CD4-positive, alpha-beta T cell treated with Interleukin-15 for 4 hours (primary cell): Measurements from ENCODE around the gene ADARB1.

Experiments used
- DNase-seq: peaks from one replicate; pipeline ENCODE4 v3.0.0-alpha.2; 2020; ENCODE audit warnings: low spot score

The ADARB1 gene

DNA sequence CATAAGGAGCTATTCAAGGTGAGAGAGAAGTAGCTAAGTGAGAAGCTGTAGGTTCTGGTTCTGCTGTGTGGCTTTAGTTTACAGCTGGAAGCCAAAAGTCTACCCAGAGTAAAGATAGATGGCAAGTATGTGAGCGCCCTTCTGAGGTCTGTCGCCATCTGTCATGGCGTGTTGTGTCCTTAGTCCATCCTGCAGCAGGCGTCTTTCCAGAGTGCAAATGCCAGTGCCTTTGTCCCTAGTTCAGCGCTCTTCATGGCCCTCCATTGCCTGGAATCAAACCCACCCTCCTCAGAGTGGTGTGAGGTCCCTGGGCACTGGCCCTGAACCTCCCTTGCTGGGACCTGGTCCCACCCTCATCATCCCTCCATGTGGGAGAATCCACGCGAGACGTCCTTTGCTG is 96.6 kb downstream of the ADARB1 start:
- DNase-seq, result no peak

DNA sequence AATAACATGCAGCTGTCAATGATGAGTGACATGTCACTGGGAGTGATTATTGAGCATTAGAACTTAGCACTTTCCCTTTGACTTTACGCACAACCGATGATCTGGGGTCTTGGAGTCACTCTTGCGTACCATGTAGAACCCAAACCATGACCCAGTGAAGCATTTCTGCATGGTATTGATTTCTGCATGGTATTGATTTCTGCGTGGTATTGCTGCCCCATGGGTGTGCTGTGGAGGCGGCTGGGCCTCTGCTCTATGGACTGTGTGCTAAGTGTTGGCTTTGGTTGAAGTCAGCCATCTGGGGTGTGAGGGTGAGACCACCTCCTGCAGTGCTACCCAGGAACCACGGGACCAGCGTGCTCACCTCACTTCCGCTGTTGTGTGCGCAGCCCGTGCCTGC is 98.0 kb downstream of the ADARB1 start:
- no peak for DNase-seq

DNA sequence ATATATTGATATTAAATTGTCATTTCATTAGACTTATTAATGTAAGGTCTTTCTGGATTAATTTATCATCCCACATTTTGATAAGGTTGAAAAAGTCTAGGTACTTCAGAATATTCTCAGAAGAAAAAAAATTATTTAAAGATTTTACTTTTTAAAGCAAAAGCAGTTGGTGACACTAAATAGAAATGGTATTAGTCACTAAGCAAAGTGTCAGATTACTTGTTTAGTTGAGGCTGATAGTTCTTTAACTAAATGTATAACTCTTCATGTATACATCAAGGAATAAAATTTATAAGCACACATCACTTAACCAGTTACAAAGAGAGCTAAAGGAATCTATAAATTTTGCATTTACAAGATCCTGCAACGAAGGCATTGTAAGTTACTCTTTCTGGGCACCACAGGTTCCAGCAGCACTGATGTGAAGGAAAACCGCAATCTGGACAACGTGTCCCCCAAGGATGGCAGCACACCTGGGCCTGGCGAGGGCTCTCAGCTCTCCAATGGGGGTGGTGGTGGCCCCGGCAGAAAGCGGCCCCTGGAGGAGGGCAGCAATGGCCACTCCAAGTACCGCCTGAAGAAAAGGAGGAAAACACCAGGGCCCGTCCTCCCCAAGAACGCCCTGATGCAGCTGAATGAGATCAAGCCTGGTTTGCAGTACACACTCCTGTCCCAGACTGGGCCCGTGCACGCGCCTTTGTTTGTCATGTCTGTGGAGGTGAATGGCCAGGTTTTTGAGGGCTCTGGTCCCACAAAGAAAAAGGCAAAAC is 101.1 kb downstream of the ADARB1 start:
- no peak for DNase-seq

DNA sequence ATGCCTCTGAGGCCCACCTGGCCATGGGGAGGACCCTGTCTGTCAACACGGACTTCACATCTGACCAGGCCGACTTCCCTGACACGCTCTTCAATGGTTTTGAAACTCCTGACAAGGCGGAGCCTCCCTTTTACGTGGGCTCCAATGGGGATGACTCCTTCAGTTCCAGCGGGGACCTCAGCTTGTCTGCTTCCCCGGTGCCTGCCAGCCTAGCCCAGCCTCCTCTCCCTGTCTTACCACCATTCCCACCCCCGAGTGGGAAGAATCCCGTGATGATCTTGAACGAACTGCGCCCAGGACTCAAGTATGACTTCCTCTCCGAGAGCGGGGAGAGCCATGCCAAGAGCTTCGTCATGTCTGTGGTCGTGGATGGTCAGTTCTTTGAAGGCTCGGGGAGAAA is 101.8 kb downstream of the ADARB1 start:
- DNase-seq, result no peak

DNA sequence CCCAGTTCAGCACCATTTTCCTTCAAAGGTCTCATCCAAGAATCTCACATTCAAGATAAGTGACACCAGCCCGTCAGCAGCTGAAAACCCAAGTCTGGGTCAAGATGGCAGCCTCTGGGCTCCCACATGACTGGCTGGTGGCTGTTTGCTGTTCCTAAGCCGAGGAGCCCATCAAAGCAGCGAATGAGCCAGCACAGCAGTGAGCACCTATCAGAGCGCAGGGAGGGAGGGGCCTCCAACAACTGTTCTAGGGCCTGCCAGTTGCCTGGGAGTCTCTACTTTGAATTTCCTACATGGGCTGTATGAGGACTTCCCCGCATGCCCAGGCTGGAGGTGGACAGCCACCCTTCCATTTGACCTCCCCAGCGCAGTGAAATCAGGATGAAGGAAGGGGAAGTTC is 102.7 kb downstream of the ADARB1 start:
- no peak for DNase-seq

DNA sequence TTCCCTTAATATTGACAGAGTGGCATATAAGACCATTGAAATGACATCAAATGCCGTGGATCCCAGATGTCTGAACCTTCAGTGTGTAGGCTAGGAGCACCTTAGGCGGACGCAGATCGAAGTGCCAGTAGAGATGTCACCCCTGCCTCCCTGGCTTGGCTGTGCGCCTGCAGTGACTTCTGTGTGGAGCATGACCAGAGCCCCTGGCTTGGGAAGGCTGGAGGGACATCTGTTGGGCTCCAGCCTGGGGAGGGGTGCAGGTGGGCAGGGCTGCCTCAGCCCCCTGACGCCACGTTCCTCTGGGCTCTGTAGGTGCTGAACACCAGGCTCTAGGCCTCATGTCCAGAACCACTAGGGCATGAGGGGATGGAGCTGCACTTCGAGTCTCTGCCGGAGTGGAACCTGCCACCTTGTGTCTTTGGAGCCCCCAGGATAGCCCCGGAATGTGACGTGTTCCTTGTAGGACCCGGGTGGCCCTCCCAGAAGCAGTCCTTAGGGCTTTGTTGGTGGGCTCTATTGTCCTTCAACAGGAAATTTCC is 103.8 kb downstream of the ADARB1 start:
- no peak for DNase-seq

DNA sequence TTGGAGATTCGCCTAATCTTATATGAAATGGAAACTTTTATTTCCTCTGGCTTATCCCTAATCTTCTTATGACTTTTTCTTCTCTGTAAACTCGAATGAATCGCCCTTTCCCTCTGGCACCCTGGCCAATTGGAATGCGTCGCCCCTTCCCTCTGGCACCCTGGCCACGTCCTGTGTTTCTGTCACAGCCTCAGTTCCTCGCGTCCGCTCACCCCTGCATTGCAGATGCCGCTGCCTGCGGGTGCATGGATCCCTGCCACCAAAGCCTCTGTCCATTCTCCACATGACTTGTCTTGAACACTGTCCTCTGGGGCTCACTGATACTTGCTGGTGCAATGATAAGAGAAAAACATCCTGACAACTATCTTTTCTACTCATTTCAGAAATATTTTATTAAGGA is 104.6 kb downstream of the ADARB1 start:
- no peak for DNase-seq

DNA sequence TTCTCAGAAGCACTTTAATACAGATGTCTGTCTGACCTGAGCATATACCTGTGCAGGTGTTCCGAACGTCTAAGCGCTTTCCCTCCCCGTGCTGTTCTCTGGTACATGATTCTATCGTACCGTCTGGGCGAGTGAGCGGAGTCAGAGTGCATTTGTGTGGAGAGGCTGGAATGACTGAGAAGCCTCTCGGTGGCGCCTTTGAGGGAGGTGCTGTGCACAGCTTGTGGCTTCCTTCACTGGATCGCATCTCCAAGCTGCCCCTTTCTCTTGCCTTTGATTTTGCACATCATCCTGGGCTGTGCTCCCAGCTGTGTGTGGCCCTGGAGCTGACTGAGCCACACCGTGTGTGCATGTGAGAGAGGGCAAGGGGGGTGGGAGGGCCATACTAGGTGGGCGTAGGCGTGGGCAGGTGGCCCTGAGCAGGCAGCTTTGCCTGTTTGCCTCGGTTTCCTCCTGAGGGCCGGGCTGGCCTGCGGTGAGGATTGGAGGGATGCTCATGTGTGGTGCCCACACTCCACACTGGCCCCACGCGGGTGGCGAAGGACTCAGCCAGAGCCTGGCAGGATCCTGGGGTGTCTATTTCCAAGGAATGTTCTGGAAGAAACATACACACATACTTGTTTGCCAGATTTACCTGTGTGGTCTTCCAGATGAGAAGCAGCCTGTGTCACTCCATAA is 105.3 kb downstream of the ADARB1 start:
- no peak for DNase-seq

DNA sequence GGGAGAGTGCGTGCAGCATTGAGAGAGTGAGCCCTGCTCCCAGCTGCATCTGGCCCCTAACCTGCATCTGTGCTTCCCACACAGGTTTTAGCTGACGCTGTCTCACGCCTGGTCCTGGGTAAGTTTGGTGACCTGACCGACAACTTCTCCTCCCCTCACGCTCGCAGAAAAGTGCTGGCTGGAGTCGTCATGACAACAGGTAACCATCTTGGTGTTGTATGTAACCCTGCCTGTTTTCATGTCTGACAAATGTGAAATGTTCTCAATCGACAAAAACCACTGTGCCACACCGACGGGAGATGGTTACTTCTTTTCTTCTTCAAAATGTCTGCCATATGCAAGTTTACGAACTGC is 105.8 kb downstream of the ADARB1 start:
- no peak for DNase-seq

DNA sequence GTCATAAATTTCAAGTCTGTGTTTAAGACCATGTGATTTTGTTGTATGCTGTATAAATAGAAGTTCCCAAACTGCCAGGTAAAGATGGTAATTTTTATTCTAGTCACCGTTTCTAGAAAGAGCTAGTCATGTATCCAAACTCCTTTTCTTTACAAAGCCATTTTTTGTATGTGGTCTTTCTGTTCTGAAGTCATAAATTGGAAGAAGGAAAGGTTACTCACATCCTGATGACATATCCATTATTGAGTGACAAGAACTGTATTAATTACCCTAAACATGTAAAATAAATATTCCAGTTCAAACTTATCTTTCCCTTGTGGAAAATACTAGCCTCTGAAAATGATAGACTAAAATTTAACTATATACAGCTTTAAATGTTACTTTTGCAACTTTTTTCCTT is 108.6 kb downstream of the ADARB1 start:
- no peak for DNase-seq

DNA sequence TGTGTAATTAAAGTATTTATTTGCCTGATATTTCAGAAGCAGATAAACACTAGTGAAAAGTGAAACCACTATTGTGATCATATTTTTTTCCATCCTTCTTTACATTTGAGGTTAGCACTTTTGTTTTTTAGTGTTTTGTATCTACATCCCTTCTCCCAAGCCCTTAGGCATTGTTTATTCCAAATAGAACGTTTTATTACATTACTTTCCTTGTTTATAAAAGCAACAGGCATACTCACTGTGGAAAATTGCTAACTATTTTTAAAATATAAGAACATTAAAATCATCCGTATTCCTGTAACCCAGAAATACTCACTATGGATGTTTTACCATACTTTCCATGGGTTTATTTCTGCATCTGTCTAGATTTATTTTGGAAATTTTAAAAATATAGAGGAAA is 109.5 kb downstream of the ADARB1 start:
- no peak for DNase-seq

DNA sequence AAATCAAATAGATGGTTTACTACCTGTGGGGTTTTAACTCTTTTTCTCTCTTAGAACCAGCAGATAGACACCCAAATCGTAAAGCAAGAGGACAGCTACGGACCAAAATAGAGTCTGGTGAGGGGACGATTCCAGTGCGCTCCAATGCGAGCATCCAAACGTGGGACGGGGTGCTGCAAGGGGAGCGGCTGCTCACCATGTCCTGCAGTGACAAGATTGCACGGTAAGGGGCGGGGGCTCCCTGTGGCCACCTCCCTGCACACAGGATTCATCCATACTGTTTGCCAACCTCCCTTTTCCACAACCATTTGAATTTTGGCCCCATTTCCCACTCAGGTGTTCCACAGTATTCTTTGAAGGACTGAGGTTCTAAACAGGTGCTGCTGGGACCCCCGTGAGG is 110.5 kb downstream of the ADARB1 start:
- DNase-seq, result no peak

DNA sequence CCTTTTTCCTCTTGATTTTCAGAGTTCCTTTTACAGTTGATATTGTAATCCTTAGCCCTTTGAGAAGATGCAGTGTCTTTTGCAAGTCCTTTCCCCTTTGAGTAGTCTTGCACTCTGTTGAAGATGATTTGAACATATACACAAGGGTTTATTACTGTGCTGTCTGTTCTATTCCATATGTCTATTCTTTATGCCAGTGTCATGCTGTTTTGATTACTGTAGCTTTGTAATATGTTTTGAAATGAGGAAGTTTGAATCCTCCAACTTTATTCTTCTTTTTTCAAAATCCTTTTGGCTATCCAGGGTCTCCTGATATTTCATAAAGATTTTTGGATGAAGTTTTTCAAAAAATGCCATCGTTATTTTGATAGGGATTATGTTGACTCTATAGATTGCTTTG is 112.3 kb downstream of the ADARB1 start:
- DNase-seq, result no peak

DNA sequence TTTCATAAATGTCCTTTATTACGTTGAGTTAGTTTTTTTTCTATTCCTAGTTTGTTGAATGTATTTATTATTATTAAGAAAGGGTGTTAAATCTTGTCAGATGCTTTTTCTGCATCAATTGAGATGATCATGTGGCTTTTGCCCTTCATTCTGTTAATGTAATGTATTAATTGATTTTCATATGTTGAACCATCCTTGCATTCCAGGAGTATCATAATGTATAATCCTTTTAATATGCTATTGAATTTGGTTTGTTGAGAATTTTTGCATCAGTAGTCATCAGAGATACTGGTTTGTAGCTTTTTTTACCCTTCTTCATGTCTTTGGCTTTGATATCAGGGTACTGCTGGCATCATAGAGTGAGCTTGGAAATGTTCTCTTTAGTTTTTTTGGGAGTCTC is 113.3 kb downstream of the ADARB1 start:
- DNase-seq, result no peak

DNA sequence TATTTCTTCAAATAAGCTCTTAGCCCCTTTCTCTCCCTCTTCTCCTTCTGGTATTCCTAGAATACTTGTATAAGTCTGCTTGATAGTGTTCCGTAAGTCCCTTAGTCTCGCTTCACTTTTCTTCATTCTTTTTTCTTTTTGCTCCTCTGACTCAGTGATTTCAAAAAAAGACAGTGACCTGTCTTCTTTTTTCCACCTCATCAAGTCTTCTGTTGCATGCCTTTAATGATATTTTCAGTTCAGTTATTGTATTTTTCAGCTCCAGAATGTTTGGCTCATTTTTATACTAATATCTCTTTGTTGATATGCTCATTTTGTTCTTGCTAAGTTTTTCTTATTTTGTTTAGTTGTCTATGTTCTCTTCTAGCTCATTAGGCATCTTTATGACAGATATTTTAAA is 115.6 kb downstream of the ADARB1 start:
- no peak for DNase-seq

DNA sequence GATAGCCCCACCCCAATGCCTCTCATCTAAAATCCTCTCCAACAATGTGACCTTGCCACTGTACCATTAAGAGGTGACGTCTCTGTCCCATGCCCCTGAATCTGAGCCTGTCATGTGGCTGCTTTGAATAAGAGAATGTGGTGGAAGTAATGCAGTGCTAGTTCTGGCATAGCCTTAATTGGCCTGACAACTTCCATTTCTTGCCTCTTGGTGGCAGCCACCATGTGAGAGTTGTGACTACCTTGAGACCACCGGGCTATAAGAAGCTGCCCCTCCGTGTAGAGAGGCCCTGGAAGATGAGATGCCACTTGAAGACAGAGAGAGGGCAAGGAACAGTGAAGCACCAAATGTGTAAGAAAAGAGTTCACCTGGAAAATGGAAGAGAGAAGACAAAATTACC is 118.0 kb downstream of the ADARB1 start:
- no peak for DNase-seq

DNA sequence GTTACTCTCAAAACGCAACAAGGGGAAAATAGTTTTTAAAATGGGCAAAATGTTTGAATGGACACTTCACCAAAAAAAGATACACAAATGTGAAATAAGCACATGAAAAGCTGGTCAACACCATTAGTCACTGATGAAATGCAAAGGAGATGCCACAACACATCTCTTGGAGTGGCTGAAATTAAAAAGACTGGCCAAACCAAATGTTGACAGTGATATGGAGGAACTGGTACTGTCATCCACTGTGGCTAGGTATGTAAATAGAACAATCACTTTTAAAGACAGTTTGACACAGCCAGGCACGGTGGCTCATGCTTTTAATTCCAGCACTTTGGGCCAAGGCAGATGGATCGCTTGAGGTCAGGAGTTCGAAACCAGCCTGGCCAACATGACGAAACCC is 122.2 kb downstream of the ADARB1 start:
- no peak for DNase-seq

DNA sequence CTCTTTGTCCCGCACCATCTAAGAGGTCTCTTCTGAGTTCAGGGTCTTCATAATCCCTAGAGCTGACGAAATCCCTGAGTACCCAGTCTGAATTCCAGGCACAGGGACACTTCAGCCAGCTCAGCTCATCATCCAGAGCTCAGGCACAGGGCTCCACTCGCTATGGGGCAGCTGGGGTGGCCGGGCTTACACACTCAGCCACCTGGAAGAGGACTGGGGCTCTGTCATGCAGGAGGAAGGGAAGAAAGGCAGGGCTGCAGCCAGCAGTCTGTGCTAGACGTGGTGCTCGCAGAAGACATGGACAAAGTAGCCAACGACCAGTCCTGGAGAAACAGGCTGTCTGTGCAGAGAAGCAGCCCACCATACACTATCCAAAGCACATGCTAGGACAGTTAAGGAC is 124.8 kb downstream of the ADARB1 start:
- no peak for DNase-seq

DNA sequence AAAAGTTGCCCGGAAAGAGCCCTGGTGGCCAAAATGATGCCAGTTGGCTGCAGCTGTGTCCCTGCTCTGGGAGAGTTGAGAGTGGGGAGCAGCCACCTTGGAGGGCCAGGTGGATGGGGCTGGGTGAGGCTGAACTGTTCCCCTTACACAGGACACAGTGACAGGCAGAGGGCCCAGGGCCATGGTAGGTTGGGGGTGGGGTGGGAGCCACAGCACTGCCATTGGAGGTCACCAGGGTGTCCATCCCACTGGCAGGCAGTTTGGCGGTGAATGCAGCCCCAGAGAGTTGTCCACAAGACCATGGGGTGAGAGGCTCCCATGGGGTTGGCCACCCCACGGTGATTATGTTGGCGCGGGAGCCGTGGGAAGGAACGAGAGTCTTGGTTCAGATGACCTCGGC is 125.7 kb downstream of the ADARB1 start:
- DNase-seq, result no peak

DNA sequence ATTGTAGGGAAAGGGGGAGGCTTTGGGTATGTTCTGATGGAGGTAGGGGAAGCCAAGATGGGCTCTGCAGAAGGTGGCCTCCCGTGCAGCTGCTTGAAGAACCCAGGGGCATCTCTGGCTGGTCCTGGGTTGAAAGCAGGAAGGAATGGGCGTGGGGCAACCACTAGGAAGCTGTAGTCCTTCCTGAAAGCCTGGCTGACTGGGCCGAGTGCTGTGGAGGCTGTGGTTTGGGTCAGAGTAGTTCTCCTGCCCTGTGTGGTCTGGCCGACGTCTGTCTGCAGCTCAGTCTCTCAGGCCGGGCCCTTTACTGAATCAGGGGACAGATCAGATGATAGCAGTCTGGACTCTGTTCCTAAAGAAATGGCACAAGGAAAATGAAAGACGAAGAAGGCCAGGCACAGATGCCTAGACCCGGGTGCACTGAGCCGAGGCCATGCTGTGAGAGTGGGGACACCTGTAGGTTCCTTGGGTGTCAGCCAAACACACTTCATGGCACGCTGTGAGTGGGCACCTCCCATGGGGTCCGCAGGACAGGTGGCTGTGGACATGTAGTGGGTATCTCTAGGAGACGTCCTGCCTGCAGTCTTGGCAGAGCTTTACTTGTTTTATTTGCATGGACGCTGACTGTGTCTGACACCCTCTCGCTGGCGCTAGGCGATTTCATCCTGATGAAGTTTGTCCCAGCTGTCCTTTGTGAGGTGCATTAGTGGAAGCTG is 126.4 kb downstream of the ADARB1 start:
- no peak for DNase-seq

DNA sequence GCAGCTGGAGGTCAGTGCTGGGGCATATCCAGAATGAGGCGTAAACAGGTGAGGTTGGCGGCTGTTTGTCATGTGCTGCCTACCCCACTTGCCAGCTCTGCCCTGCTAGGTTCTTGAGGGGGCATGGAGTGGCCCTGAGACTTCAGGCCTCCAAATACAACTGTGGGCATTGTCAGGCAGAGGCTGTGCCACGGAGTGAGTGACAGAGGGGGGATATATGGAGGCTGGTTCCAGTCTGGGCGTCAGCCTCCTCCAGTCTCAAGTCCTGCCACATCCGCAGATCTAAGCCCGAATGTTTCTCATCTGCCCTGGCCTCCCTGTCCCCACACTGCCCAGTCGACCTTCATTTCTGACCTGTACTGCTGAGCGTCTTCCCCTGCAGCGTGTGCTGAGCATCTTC is 128.0 kb downstream of the ADARB1 start:
- no peak for DNase-seq

DNA sequence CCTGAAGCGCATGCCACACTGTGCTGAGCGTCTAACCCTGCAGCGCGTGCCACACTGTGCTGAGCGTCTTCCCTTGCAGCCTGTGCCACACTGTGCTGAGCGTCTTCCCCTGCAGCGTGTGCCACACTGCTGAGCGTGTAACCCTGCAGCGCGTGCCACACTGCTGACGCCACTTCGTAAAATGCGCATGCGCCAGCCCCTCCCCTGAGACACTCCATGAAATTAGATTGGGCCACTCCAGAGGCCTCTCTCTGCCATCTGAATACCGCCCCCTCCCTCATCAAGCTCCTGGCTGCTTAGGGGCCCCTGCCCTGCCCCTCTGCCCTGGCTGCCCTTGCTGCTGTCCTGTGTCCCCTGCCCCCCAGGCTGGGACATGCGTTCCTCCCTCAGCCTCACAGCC is 128.5 kb downstream of the ADARB1 start:
- DNase-seq, result no peak

DNA sequence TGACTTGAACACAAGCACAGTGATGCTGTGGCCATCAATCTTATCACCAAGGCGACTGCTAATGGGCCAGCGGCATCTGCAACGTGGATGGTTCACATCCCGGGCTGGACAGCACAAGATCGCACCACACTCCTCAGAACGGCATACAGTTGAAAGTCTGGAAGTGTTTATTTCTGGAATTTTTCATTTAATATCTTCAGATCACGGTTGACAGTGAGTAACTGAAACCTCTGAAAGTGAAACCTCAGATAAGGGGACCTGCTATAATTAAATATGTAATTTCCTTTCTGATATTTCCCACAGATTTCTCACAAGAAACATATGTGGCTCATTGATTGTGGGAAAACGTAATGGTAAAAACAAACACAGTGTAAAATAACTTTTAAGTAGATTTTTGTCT is 129.6 kb downstream of the ADARB1 start:
- no peak for DNase-seq
